ENCODE results near the gene CLDN22. TPM values are rescaled to one million over a fixed set of nuclear protein-coding genes. Genes with fewer than 3 reads are reported as not detected.

The CLDN22 gene
- total and polyA plus RNA-seq, 9 of the 15 experiments (the other 6 are each of a cell fraction or from before 2014, with no cell fraction given): 0.21 TPM; not detected in 8

- CTCF ChIA-PET (ENCODE audit: low intra/inter-chr PET ratio): no interaction called here
- 24% methylated on average over 10 of the region's 11 CpGs for WGBS (ENCODE audit: insufficient coverage, low coverage, missing lambda C conversion rate)
- intact Hi-C loops (cut with micrococcal nuclease): loop anchor here (5.0 kb wide), 1 partner anchor 37 kb away; no protein-coding TSS in a partner anchor
These were observed 40.3 kb upstream of the CLDN22 start for GRCh38 chr4:183360161-183360919.

More at GRCh38 chr4:183360161-183360919, 40.3 kb upstream of the CLDN22 start:
- H3K27me3 ChIP-seq (ENCODE audit: control insufficient read depth in 2 of 2, insufficient read depth in 2 of 2, low read length in 2 of 2): no peaks in the 10 kb centered on the region
- no peak overlapping the region for H3K4me3 ChIP-seq
- TF ChIP-seq SMARCA4 (IDR thresholded peaks at IDR 0.05): peak; percentile 28; the same call in 1 of the 2 replicates
- 0 out of 2 replicates have a peak, but pooled peaks have one; percentile 5 for TF ChIP-seq NFE2 (IDR thresholded peaks at IDR 0.05; ENCODE audit: low read depth)
- TF ChIP-seq PURB (CRISPR knock-in tag; IDR thresholded peaks at IDR 0.05; ENCODE audit: low read depth): no peak
- peak; percentile 82 for TF ChIP-seq FOSL1 (tag; conservative IDR thresholded peaks at IDR 0.05)
- peak; percentile 46; the same call in 1 of the 2 replicates for TF ChIP-seq CTBP1 (IDR thresholded peaks at IDR 0.05; ENCODE audit: borderline replicate concordance)
- peak; percentile 50 for TF ChIP-seq DPF2 (IDR thresholded peaks at IDR 0.05)
- peak; percentile 70 for TF ChIP-seq JUND (IDR thresholded peaks at IDR 0.05; ENCODE audit: borderline replicate concordance, low read depth, low read length)
- peak; percentile 68; the same call in 2 of the 3 replicates for TF ChIP-seq JUND (tag; IDR thresholded peaks at IDR 0.05; ENCODE audit: borderline replicate concordance, low read depth, low read length)
- no peak for TF ChIP-seq SMAD1 (IDR thresholded peaks at IDR 0.05; ENCODE audit: low read depth, low read length, partially characterized antibody)
- TF ChIP-seq ATF3 (IDR thresholded peaks at IDR 0.05): peak; percentile 66
- TF ChIP-seq ATF3 (CRISPR knock-in tag; conservative IDR thresholded peaks at IDR 0.05): no peak
- TF ChIP-seq PKNOX1 (IDR thresholded peaks at IDR 0.05): 0 out of 2 replicates have a peak, but pooled peaks have one; percentile 7
- no peak for TF ChIP-seq NCOA1 (IDR thresholded peaks at IDR 0.05; ENCODE audit: low read depth)
- no peak for TF ChIP-seq MAZ (CRISPR knock-in tag; conservative IDR thresholded peaks at IDR 0.05 in 1 of 2, IDR thresholded peaks at IDR 0.05 in 1 of 2)
- TF ChIP-seq E2F8 (IDR thresholded peaks at IDR 0.05; ENCODE audit: low read depth, partially characterized antibody): no peak
- H3K9me1 ChIP-seq (ENCODE audit: control insufficient read depth, insufficient read depth, low read length): no peaks in the 10 kb centered on the region
- peak overlapping the region; percentile 19; the same call in 1 of the 3 replicates for H3K27ac ChIP-seq (ENCODE audit: extremely low read depth, low read depth, low read length)
- H3K9me3 ChIP-seq (replicated peaks; ENCODE audit: control insufficient read depth, insufficient read depth, low read depth, low read length): no peaks in the 10 kb centered on the region; the same call in 1 of the 2 replicates
- no peaks in the 10 kb centered on the region for H4K20me1 ChIP-seq (replicated peaks; ENCODE audit: control insufficient read depth, insufficient read depth, low read length)
- H3K4me1 ChIP-seq (replicated peaks in 1 of 2; ENCODE audit: control insufficient read depth in 2 of 2, insufficient read depth in 2 of 2, low read length in 2 of 2): peaks cover 12 to 14% of the 10 kb centered on the region in 2 experiments; a peak in 4 of 5 replicates
- FAIRE-seq (peak; percentile 74), DNase-seq (ENCODE audit: extremely low read depth in 1 of 4, low spot score in 3 of 4) (peak in 1 of 4 experiments; percentile 34), ATAC-seq (peak; percentile 70)
- no peaks in the 10 kb centered on the region for H3K36me3 ChIP-seq (ENCODE audit: control insufficient read depth, insufficient read depth, low read length)
- POLR2A ChIA-PET: interaction anchor here (0.9 kb wide), 1 partner anchor 9 kb away, joined by 3 read pairs; no protein-coding TSS in a partner anchor
- no peak overlapping the region; the same call in 1 of the 2 replicates for H3K4me2 ChIP-seq (ENCODE audit: insufficient read depth, low read length)
- 0 out of 2 replicates have a peak overlapping the region, but pooled peaks have one; percentile 59 for H2AFZ ChIP-seq (ENCODE audit: low read depth, low read length)
- in situ Hi-C loops (cut with MboI): no loop called here
- no TSS peak for BruUV-seq (replicated peaks)
- no peak overlapping the region; a peak in 1 of 4 replicates for H3K9ac ChIP-seq (ENCODE audit: insufficient read depth in 1 of 2, low read depth in 2 of 2, low read length in 2 of 2)
- H3K79me2 ChIP-seq (ENCODE audit: control insufficient read depth, insufficient read depth, low read length): no peaks in the 10 kb centered on the region

Measured in K562 (cell line).